Activated naive CD4-positive, alpha-beta T cell treated with anti-CD3 and anti-CD28 coated beads, Interleukin-2, amount 50 U/mL, for 16 hours (primary cell): Measurements from ENCODE around the gene XAGE5.
"Not testable (repeated sequence)": the region's sequence is repeated elsewhere in the genome, so short reads cannot be mapped to it uniquely, and the experiment has no call there.

Experiments used
- DNase-seq: peaks from one replicate; pipeline ENCODE4 v3.0.0-alpha.2; 2020

The XAGE5 gene

GRCh38 chrX:52811065-52811625 lies at the start of gene XAGE5:
Gene XAGE5, plus strand, starts transcription at chrX:52811287. Its CDS starts 1,280 bp downstream, at chrX:52812567.
- DNase-seq = no peak

GRCh38 chrX:52765983-52766382 lies 45.1 kb upstream of the XAGE5 start:
- not testable (repeated sequence) for DNase-seq

GRCh38 chrX:52773504-52773903 lies 37.6 kb upstream of the XAGE5 start:
- not testable (repeated sequence) for DNase-seq

- DNase-seq = not testable (repeated sequence)
These were observed 13.8 kb upstream of the XAGE5 start, which contains the start of gene SPANXN5 for GRCh38 chrX:52797327-52797726. Gene SPANXN5, minus strand, starts transcription at chrX:52797427. Its CDS starts 79 bp downstream, at chrX:52797348.

GRCh38 chrX:52804876-52805275 lies 6.2 kb upstream of the XAGE5 start:
- not testable (repeated sequence) for DNase-seq

DNA sequence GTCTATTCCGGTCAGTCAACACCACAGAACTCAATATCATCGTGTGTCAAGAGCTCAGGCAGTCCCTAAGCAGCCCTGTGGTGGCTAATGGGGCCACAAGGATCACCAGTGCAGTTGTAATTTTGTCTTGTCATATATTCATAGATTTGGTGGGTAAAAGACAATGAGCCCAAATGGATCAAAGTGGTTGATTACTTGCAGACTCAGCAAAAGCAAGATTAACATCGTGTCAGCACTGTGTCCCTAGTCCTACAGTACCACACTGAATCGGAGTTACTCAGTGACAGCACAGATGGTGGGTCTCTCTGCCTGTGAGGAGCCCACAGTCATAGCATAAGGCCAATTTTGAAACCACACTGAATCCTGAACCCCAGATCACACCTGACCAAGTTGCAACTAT lies 8.7 kb downstream of the XAGE5 start:
- DNase-seq = no peak

- DNase-seq = no peak
These were observed 10.1 kb downstream of the XAGE5 start for GRCh38 chrX:52821079-52821760.

GRCh38 chrX:52824608-52825007 lies 13.5 kb downstream of the XAGE5 start:
- no peak for DNase-seq

- no peak for DNase-seq
These were observed 19.5 kb downstream of the XAGE5 start for GRCh38 chrX:52830551-52830950.

DNA sequence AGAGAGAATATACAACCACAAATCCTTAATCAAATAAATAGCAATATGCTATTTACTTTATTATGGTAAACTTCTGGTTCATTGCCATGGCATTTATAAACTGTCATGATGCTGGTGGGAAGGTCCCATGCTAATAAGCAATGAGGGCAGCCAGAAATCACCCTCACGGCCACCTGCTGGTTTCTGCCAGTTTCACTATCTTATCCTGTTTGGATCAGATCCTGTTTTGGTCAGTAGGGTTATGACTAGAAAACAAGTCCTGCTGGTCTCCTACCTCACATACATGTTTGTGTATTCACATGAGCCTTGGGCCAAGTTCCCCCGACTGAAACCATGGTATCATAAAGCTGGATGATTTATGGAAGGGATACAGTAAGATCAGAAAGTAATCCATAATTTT lies 28.1 kb downstream of the XAGE5 start:
- DNase-seq = no peak

DNA sequence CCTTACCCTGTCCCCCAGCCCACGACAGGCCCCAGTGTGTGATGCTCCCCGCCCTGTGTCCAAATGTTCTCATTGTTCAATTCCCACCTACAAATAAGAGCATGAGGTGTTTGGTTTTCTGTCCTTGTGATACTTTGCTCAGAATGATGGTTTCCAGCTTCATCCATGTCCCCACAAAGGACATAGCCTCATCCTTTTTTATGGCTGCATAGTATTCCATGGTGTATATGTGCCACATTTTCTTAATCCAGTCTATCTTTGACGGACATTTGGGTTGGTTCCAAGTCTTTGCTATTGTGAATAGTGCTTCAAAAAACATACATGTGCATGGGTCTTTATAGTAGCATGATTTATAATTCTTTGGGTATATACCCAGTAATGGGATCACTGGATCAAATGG lies 32.5 kb downstream of the XAGE5 start:
- DNase-seq = not testable (repeated sequence)

GRCh38 chrX:52852110-52852860 lies 41.2 kb downstream of the XAGE5 start:
- no peak for DNase-seq

GRCh38 chrX:52856991-52857525 lies 46.0 kb downstream of the XAGE5 start:
- not testable (repeated sequence) for DNase-seq

GRCh38 chrX:52865343-52865998 lies 54.4 kb downstream of the XAGE5 start:
- no peak for DNase-seq
